Measurements from ENCODE around the gene VWC2. TPM values are rescaled to one million over a fixed set of nuclear protein-coding genes. Genes with fewer than 3 reads are reported as not detected.

The VWC2 gene
- total and polyA plus RNA-seq, 2 of the 13 experiments (the other 11 are each of a cell fraction or from before 2014, with no cell fraction given), result not detected

- Histone ChIP-seq H3K36me3 (replicated peaks in 1 of 2; ENCODE audit: control insufficient read depth in 1 of 2, insufficient read depth in 2 of 2, low read length in 2 of 2) (no peaks in the 10 kb centered on the region), H2AFZ (ENCODE audit: low read length) (no peak overlapping the region), H3K27ac (ENCODE audit: extremely low read length, insufficient read depth, low read length) (no peak overlapping the region), H3K9ac (ENCODE audit: insufficient read depth, low read depth, low read length) (no peak overlapping the region), H3K27me3 (ENCODE audit: control insufficient read depth in 1 of 2, insufficient read depth in 2 of 2, low read length in 2 of 2) (no peaks in the 10 kb centered on the region), H3K79me2 (ENCODE audit: insufficient read depth, low read length) (no peaks in the 10 kb centered on the region), H4K20me1 (ENCODE audit: insufficient read depth, low read length) (no peaks in the 10 kb centered on the region), H3K4me3 (replicated peaks in 1 of 3; ENCODE audit: insufficient read depth in 1 of 3, low read depth in 2 of 3, low read length in 3 of 3) (no peak overlapping the region), H3K4me2 (ENCODE audit: low read depth, low read length) (no peak overlapping the region), H3K4me1 (ENCODE audit: insufficient read depth, low read length) (no peaks in the 10 kb centered on the region), H3K9me3 (ENCODE audit: low read length) (no peaks in the 10 kb centered on the region)
- ATAC-seq (no peak), FAIRE-seq (no peak), DNase-seq (ENCODE audit: low spot score) (no peak)
- intact Hi-C loops (cut with micrococcal nuclease; ENCODE audit: unreplicated experiment) (no loop called here), in situ Hi-C loops (cut with HindIII; ENCODE audit: extremely low pct_ligation_motif_present, low pct_unique_long_range_greater_than_20kb) (no loop called here)
- 4% methylated on average over 2 of the region's 2 CpGs for WGBS (ENCODE audit: low lambda C conversion rate)
- POLR2A ChIA-PET, result no interaction called here
- CTCF ChIA-PET (ENCODE audit: low intra/inter-chr PET ratio, low total read pairs), result no interaction called here
- BruUV-seq (replicated peaks), result no TSS peak
- no peak for TF ChIP-seq ZNF616 (CRISPR knock-in tag; IDR thresholded peaks at IDR 0.05; ENCODE audit: low read depth)
- no peak for TF ChIP-seq ZHX1 (CRISPR knock-in tag; IDR thresholded peaks at IDR 0.05; ENCODE audit: low read depth)
- no peak for TF ChIP-seq DPF2 (CRISPR knock-in tag; IDR thresholded peaks at IDR 0.05; ENCODE audit: borderline replicate concordance, low read depth)
- TF ChIP-seq FIP1L1 (IDR thresholded peaks at IDR 0.05; ENCODE audit: borderline replicate concordance, insufficient read depth, low read depth, low read length), result no peak
- TF ChIP-seq SETDB1 (CRISPR knock-in tag; IDR thresholded peaks at IDR 0.05; ENCODE audit: borderline replicate concordance), result no peak
- no peak for TF ChIP-seq RXRB (CRISPR knock-in tag; IDR thresholded peaks at IDR 0.05; ENCODE audit: borderline replicate concordance)
- TF ChIP-seq POGZ (CRISPR knock-in tag; IDR thresholded peaks at IDR 0.05), result no peak
- TF ChIP-seq SOX13 (IDR thresholded peaks at IDR 0.05), result no peak
- TF ChIP-seq SOX13 (CRISPR knock-in tag; conservative IDR thresholded peaks at IDR 0.05 in 1 of 2, IDR thresholded peaks at IDR 0.05 in 1 of 2), result no peak
- TF ChIP-seq SMAD9 (CRISPR knock-in tag; IDR thresholded peaks at IDR 0.05), result no peak
- TF ChIP-seq ZNF503 (CRISPR knock-in tag; IDR thresholded peaks at IDR 0.05), result no peak
- TF ChIP-seq RERE (CRISPR knock-in tag; IDR thresholded peaks at IDR 0.05; ENCODE audit: low read depth), result no peak
- TF ChIP-seq EZH2 (conservative IDR thresholded peaks at IDR 0.05; ENCODE audit: low read depth, low read length), result no peak
- TF ChIP-seq ETV6 (CRISPR knock-in tag; conservative IDR thresholded peaks at IDR 0.05), result no peak
- no peak for TF ChIP-seq ZNF30 (CRISPR knock-in tag; IDR thresholded peaks at IDR 0.05)
These were observed 32.1 kb downstream of the VWC2 start for GRCh38 chr7:49805371-49806007.

All from HepG2 (cell line).